ENCODE data around the gene POLR2J.
"Not testable (repeated sequence)": the region's sequence is repeated elsewhere in the genome, so short reads cannot be mapped to it uniquely, and the experiment has no call there.

The POLR2J gene

DNA sequence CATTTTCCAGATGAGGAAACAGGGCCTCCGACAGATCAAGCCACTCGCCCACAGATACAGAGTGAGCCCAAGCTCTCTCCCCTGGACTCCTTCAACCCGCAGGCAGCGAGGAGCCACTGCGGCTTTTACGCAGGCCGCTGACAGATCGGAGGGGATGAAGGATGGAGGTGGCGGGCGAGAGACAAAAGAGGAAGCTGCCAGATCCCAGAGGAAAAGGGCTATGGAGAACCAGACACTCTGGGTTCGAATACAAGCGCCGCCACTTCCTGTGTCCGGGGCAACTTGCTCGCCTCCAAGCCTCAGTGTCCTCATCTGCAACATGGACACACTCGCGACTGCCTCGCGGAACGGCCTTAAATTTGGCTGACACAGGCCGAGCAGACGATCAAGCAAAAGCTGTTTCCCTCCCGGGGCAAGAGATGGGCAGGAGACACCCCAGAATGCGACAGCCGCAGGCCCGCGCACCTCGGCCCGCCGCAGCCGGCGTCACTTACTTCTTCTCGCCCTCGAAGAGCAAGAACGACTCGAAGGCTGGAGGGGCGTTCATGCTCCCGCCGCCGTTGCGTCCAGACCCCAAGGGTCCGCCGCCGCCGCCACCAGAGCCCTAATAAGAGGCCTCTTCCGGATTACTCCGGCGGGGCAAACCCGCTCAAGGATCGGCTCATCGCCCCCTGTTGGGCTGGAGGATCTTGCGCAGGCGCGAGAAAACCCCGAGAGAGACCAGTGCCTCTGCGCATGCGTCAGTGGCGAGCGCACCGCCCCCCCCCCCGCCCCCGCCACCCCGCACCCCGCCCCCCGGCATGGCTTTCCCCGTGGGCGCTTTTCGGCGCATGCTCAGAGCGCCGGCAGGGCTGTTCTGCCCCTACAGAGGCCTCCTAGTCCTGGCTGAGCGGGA, at the start of gene POLR2J:
POLR2J (minus strand) TSS at position 609 of the 895 bp plus-strand sequence; CDS start at position 547, 62 bp downstream.
- DNase-seq, result peak; percentile 86

DNA sequence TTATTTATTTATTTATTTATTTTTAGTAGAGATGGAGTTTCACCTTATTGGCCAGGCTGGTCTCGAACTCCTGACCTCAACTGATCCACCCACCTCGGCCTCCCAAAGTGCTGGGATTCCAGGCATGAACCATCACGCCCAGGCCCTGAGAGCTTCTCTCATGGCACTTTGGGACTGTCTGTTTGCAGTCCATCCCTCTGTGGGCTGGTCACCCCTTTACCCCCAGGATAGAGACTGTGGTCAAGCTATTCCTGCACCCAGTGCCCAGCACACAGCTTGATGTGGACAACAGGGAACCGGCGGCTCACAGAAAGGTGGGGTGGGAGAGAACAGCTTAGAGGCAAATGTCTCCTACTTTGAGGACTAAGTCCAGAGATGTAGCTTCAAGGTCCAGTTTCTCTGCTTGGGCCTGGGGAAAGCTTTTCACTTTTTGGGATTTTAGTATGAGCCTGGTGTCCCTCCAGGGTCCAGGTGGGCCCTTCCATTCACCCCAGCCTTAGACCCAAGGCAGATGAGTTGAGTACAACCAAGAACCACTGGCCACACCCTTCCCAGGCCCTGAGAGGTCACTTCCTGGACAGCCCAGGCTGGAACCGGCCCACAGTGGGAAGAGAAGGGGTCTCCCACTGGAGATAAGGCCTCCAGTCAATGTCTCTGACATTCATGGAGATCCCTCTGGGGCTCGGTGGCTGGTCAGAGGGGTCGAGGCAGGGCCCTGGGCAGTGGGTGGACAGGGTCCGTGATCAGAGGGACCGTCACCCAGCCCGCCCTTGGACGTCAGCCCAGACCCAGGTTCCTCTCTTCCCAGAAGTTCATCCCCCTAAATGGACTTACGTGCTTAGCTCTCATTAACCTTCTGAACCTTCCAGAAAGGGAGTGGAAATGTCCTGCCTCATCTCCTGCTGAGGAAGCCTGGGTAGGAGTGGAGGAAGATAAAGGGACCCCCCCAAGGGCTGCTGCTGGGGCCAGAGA, 49.4 kb upstream of the POLR2J start:
- not testable (repeated sequence) for DNase-seq

DNA sequence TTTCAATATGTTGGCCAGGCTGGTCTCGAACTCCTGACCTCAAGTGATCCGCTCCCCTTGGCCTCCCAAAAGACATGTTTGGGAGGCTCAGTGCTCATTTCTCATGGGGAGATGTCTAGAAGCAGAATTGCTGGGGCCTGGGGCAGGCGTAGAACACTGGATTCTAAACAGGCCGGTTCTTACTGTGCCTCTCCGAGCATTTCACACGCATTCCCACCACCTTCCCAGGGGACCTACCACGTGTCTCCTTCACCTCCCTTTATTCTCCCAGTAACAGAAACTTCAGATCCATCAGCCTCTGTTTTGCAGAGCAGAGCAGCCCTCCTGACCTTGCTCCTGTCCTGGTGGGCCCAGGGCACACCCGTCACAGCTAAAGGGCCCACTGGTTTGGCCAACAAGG, 48.5 kb upstream of the POLR2J start:
- DNase-seq, result not testable (repeated sequence)

DNA sequence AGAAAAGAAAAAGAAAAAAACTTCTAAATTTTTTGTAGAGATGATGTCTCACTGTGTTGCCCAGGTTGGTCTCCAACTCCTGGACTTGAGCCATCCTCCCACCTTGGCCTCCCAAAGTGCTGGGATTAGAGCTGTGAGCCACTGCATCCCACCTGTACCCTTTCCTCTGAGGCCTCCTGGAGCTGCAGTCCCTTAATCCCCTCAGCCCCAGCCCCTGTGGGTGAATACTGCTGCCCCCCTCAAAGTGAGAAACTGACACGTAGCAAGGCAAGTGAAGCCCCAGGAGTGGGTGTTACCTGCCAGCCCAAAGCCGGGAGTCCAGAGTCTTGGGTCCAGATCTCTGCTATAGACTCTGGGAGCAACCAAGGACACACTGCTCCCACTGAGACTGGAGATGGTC, 46.1 kb upstream of the POLR2J start:
- not testable (repeated sequence) for DNase-seq

DNA sequence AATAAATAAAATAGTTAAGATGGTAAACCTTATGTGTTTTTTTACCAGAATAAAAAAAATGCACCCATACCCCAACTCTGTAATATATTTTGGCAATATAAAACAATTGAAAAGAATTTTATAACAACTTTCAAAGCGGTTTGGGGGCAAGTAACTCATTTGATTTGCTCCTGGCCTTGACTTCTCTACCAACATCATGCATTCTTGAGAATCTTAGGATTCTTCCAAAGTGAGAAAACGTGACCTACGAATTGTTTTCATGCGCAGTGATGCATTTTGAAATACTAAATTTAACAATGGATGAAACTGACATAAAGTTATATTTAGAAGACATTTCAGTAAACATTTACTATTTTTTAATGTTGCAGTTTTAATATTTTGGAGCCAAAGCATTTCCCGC, 42.1 kb upstream of the POLR2J start:
- DNase-seq, result not testable (repeated sequence)

DNA sequence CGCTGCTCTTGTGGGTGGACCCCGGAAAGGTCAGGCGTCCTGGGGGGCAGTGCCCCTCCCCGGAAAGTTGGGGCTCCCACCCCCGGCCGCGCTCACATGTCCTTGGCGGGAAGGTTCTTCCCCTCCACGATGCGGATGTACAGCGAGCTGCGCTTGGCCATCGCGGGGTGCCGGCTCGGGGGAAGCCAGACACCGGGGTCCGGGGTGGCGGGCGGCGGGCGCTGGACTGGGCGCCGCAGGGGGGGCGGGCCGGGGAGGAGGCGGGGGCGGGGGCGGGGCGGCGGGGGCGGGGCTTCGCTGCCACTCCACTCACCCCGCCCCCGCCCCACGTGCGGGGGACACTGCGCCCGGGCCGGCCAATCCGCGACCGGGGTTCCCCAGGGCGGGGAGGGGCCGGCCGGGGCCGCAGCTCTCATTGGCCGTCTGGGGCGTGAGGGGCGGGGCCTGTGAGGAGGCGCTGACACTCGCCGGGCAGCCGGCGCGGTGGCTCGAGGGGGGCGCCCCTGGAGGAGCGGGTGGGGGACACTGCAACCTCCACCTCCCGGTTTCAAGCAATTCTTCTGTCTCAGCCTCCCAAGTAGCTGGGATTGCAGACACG, 38.9 kb upstream of the POLR2J start, which contains the start of gene RASA4B:
RASA4B (minus strand) TSS at position 228 of the 598 bp plus-strand sequence; CDS start at position 161, 67 bp downstream.
- not testable (repeated sequence) for DNase-seq

DNA sequence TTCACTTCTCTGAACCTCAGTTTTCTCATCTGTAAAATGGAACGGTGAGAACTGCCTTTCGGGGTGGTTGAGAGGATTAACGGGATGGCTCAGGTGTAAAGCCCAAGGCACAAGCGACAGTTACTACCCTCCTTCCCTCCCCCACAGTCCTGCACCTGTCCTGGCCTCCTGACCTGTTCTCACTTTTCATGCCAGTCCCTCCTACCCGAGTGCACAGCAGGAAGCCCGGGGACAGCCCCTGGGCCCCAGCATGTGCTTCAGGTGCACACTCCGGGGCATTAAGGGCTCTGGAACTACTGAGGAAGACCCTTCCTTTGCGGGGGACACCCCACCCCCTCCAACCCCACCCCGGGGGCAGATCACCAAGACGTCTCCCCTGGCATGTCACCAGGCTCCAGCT, 38.2 kb upstream of the POLR2J start:
- DNase-seq, result not testable (repeated sequence)

DNA sequence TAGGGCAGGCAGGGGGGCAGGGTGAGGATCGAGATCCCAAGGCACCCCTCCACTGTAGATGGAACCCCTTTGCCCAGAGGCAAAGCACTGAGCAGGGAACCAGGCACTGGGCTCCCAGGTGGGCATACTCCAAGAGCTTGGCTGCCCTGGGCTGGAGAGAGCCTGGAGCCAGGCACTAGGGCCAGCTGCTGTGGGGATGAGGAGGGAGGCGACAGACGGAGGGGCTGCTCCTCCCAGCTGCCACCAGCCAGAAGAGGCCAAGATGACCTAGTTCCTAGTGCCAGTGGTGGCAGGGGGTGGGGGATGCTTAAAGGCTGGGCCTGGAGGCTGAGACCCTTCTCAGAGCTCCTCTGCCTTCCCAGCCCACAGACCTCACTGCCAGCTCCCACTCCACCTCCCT, 37.2 kb upstream of the POLR2J start:
- DNase-seq, result not testable (repeated sequence)

DNA sequence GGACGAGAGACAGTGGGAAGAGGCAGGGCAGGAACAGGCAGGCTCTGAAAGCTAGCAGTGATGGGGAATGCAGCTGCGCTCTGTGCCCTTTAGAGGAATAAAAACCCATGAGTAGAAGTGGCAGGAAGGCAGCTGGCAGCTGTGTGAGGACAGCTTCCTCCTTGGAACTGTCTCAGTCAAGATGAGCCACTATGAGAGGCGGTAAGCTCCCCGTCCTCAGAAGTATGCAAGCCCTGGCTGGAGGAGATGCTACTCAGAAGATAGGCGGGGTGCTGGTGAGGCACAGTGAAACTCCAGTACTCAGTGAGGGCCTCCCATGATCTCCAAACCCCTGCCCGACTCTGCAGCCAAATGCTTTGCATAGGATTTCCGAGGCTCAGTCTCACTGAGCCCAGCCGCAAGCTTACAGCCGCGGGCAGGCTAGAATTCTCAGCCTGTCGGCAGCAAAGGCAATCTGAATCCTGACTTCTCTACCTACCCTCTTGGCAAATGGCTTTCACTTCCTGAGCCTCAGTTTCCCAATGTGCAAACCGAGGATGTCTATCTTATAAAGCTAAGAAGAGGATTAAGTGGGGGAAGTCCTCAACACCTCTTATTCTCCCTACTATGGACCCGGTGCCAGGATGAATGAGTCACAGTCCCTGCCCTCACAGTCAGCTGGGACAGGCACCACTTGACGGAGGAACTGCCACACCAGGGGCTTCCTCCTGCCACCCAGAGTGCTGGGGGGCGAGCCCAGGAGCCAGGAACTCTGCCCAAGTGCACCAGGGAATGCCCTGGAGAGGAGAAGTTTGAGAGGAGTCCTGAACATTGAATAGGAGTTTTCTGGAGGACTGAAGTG, 36.4 kb upstream of the POLR2J start:
- DNase-seq, result not testable (repeated sequence)

DNA sequence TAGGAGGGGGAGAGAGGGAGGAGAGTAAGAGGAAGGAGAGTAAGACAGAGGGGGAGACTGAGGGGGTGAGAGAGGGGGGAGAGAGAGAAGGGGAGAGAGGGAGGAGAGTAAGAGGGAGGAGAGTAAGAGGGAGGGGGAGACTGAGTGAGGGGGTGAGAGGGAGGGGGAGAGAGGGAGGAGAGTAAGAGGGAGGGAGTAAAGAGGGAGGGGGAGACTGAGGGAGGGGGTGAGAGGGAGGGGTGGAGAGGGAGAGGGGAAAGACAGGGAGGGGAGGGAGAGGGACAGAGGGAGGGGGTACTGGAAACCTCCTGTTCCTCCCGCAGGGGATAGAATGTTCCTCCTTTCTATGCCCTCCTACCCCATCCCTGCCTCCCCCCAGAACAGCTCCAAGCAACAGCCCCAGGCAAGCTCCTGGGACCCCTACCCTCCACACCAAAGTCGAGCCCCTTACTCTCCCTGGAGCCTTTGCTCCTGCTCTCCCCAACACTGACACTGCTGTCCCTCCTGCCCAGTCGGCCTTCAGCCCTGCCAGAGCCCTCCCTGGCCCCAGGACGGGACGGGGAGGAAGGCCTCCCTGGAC, 34.0 kb upstream of the POLR2J start:
- DNase-seq, result not testable (repeated sequence)

DNA sequence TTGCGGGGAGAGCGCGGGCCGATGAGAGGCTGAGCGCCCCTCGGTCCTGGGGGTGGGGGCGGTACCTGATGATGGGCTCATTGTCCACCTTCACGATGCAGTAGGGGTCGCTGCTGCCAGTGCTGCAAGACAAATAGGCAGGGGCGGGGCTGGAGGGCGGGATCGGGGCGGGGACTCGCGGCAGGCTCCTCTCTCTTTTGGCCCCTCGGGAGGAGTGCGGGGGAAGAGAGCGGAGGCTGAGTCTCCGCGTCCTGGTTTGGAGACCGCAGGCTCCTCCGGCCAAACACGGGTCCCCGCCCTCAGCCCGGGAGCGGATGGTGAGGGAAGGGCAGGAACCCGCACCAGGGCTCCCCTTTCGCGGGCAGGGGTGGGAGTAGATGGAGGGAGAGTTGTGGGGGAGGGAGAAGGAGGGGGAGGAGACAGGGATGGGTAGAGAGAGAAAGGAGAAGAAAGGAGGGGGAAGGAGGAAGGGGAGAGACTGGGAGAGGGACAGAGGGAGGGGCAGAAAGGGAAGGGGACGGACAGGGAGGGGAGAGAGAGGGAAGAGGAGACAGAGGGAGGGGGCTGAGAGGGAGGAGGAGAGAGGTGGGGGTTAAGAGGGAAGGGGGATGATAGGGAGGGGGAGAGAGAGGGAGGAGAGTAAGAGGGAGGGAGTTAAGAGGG, 33.3 kb upstream of the POLR2J start:
- DNase-seq, result not testable (repeated sequence)

DNA sequence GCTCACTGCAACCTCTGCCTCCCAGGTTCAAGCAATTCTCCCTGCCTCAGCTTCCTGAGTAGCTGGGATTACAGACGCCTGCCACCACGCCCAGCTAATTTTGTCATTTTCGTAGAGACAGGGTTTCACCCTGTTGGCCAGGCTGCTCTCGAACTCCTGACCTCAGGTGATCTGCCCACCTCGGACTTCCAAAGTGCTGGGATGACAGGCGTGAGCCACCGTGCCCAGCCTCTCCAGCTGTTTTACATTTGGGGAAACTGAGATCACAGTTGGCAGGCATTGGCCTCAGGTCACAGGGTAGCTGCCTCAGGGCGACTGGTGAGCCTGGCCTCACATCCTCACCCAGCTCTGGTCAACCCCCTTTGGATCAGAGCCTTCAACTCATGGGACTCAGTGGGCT, 31.9 kb upstream of the POLR2J start:
- not testable (repeated sequence) for DNase-seq

DNA sequence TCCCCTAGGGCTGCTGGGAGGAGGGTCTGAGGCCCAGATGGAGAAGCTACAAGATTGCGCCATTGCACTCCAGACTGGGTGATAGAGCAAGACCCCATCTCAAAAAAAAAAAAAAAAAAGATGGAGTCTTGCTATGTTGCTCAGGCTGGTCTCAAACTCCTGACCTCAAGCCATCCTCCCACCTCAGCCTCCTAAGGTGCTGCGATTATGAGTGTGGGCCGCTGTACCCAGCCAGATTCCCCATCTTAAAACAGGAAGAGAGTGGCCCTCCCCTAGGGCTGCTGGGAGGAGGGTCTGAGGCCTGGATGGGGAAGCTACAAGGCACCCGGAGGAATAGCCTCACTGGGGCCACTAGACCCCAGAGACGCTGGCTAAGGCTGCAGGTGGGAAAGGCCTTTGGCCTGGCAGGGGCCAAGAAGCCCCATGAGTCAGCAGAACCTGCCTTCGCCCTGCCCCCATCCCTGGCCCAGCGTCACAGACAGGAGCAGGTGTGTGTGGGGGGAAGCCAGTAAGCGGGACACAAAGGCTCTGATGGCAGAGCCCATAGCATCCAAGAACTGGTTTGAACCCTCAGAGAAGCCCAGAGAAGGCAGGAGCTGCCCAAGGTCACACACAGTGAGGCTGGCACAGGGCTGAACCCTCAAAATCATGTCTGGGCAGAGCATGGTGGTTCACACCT, 28.8 kb upstream of the POLR2J start:
- DNase-seq, result not testable (repeated sequence)

DNA sequence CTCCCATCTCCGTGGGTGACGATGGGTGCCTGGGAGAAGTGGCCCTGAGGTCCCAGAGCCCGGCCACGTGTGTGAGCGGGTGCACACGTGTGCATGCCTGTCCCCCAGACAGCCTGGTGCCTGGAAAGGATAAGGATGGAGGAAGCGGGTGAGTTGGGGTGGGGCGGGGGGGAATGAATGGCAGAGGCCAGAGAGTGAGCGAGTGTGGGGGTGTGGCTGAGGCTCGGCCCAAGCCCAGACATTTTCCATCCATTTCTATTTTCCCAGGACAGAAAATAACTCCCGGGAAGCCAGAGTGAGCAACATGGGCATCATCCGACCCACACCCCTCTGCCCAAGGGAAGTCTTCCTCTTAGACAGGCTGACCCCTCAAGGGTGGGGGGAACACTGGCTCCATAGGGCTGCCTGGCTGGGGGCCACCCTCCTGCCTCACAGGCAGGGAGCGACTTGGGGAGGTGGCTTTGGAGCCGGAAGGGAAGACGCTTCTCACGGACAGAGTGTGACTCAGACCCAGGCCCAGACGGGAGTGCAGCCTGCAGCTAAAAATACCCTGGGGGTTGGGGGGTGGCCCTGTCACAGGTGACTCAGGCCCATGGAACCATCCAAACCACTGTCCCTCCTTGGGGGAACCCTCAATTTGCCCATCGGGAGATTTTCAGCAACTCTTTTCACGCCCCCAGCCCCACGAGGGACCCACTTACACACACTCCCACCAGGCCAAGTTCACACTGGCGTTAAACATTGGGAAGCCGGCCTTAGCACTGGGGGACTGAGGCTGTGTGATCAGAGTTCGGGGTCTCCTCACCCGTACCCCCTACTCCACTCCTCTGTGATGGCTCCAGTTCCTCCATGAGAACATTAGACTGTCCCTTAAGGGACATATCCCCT, 26.8 kb upstream of the POLR2J start:
- DNase-seq, result not testable (repeated sequence)

DNA sequence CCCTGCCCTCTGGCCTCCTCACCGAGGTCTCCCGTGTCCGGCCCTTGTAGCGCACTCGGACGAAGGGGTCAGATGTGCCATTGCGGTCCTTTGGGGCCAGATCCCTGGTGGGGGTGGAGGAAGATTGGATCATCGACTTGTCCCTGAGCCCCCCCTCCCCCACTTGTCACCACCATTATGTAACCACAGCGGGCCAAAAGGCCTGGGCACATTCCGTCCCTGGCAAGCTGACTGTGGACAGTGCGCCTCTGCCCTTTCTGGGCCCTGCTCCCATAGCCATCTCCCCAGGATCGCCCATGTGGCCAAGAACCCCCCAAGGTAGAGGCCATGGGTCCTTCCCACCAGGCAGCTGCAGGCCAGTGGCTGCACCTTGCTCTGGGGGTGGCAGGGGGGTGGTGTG, 24.4 kb upstream of the POLR2J start:
- DNase-seq, result not testable (repeated sequence)

DNA sequence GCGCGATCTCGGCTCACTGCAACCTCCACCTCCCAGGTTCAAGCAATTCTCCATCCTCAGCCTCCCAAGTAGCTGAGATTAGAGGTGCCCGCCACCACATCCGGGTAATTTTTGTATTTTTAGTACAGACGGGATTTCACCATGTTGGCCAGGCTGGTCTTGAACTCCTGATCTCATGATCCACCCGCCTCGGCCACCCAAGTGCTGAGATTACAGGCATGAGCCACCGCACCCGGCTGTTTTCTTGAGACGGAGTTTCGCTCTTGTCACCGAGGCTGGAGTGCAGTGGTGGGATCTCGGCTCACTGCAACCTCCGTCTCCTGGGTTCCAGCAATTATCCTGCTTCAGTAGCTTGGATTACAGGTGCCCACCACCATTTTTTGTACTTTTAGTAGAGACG, 19.6 kb upstream of the POLR2J start:
- not testable (repeated sequence) for DNase-seq

DNA sequence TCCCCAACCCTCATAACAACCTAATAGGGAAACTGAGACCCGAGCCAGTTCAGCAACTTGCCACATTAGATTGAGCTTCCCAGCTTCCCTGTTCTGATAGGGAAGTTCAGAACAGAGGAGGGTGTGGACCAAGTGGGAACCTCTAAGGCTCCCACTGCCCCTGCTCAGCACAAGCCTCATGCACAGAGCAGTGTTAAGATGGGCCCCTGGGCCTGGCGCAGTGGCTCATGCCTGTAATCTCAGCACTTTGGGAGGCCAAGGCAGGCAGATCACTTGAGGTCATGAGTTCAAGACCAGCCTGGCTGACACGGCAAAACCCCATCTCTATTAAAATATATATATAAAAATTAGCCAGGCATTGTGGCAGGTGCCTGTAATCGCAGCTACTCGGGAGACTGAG, 18.6 kb upstream of the POLR2J start:
- DNase-seq, result not testable (repeated sequence)

DNA sequence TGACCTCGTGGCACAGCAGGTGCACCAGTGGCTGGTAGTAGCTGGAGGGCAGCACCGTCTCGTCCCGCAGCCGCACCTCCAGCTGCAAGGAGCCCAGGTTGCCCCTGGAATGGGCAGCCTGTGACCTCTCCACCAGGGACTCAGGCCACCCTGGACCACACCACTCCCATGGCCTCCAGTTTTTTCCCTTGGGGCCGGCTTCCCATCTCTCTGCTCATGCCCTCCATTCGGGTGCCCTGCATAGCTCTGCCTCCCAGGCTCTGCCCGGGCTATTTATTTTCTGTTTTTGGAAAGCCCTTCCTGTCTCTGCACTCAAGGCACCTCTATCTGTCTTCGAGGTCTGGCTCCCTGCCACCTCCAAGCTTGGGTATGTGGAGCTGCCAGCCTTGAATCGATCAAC, 18.1 kb upstream of the POLR2J start:
- DNase-seq, result not testable (repeated sequence)
